Gastroesophageal sphincter (tissue), 3 donors: Measurements from ENCODE around the gene PSMG2.

ENCODE experiments used
- CTCF ChIP-seq, 4 experiments: fragments of 200-600 bp in 2 of 4; fragments of 450-650 bp in 2 of 4; sonication (generic) in 1 of 4; IDR thresholded peaks; one replicate each; pipeline ENCODE4 v1.5.1; 2017 to 2019; ENCODE audit warnings: antibody characterized with exemption in 4 of 4, mild to moderate bottlenecking in 2 of 4, moderate library complexity in 2 of 4
- EP300 ChIP-seq: sonication (generic); formaldehyde crosslinking; IDR thresholded peaks from one replicate; pipeline ENCODE4 v1.6.1; 2017; ENCODE audit warnings: antibody characterized with exemption, mild to moderate bottlenecking

GRCh38 chr18:12737243-12737902 is 34.5 kb downstream of the PSMG2 start:
- no peak for TF ChIP-seq CTCF (IDR thresholded peaks at IDR 0.05)
- no peak for TF ChIP-seq EP300
